ENCODE data around the gene NID1.

GRCh38 chr1:236084386-236084730, 19.5 kb upstream of the NID1 start:
- TF ChIP-seq CTCF (IDR thresholded peaks at IDR 0.05) = no peak
- TF ChIP-seq POLR2A (IDR thresholded peaks at IDR 0.05) = no peak
